ENCODE data around the gene STRADB. TPM values are rescaled to one million over a fixed set of nuclear protein-coding genes. Genes with fewer than 3 reads are reported as not detected.

The STRADB gene
- total and polyA plus RNA-seq, 9 donors = 32.8 to 60.5 (median 39.8) TPM

DNA sequence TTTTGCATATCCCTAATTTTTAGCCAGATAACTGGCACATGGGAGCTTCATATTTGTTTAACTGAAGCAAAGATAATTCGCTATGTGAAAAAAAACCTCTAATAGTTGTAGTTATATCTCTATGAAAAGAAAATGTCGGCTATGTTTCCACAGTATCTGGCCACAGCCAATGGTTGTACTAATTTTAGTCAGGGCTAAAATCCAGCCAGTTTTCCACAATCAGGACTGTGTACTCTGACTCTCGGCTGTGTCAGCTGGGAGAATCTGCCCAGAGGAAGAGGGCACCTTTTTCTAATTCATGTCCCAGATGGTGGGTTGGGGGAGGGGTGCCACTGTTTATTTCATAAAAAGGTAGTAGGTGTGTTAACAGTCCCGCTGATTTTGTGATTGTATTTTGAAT is 38.8 kb downstream of the STRADB start:
- no peaks in the 10 kb centered on the region for H3K9me3 ChIP-seq (replicated peaks; ENCODE audit: control insufficient read depth, low read depth, low read length)
- no peaks in the 10 kb centered on the region for H3K27me3 ChIP-seq (ENCODE audit: control insufficient read depth, insufficient read depth, low read length)
- H3K4me3 ChIP-seq (ENCODE audit: low read length) = no peak overlapping the region
- 62% methylated on average over 3 of the region's 4 CpGs for WGBS (ENCODE audit: insufficient coverage)
- H3K27ac ChIP-seq (ENCODE audit: low read length) = no peak overlapping the region
- H3K36me3 ChIP-seq (ENCODE audit: control insufficient read depth, insufficient read depth, low read length) = no peaks in the 10 kb centered on the region
- DNase-seq = peak; percentile 61
- no peaks in the 10 kb centered on the region for H3K4me1 ChIP-seq (ENCODE audit: control insufficient read depth, insufficient read depth, low read length)

DNA sequence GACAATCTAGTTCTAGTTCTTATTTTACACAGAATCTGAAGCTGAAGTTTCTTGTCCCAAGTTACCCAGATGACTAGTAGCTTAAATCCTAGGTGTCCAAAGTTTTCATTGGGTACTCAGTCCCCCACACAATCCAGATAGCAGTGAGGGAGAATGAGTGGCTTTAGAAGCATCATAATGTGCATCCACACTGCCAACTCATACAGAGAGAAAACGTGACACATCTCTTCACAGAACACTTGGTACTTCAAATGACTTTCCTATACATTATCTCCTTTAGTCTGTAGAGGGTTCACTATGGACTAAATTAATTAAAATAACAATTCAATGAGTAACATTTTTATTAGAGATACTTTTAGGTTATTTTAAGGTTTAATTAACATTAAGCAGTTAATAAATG is 45.2 kb downstream of the STRADB start:
- no peak overlapping the region for H3K27ac ChIP-seq (ENCODE audit: low read length)
- no peaks in the 10 kb centered on the region for H3K36me3 ChIP-seq (ENCODE audit: control insufficient read depth, insufficient read depth, low read length)
- no peaks in the 10 kb centered on the region for H3K9me3 ChIP-seq (replicated peaks; ENCODE audit: control insufficient read depth, low read depth, low read length)
- no peak overlapping the region for H3K4me3 ChIP-seq (ENCODE audit: low read length)
- no peaks in the 10 kb centered on the region for H3K27me3 ChIP-seq (ENCODE audit: control insufficient read depth, insufficient read depth, low read length)
- no peaks in the 10 kb centered on the region for H3K4me1 ChIP-seq (ENCODE audit: control insufficient read depth, insufficient read depth, low read length)
- no CpG with 5 or more reads among the region's 1 CpG for WGBS (ENCODE audit: insufficient coverage)
- no peak for DNase-seq

- no CpG with 5 or more reads among the region's 3 CpGs for WGBS (ENCODE audit: insufficient coverage)
- peaks cover 9% of the 10 kb centered on the region for H3K9me3 ChIP-seq (replicated peaks; ENCODE audit: control insufficient read depth, low read depth, low read length)
- DNase-seq = no peak
- H3K4me1 ChIP-seq (ENCODE audit: control insufficient read depth, insufficient read depth, low read length) = no peaks in the 10 kb centered on the region
- no peak overlapping the region for H3K27ac ChIP-seq (ENCODE audit: low read length)
- H3K4me3 ChIP-seq (ENCODE audit: low read length) = no peak overlapping the region
- H3K27me3 ChIP-seq (ENCODE audit: control insufficient read depth, insufficient read depth, low read length) = no peaks in the 10 kb centered on the region
- no peaks in the 10 kb centered on the region for H3K36me3 ChIP-seq (ENCODE audit: control insufficient read depth, insufficient read depth, low read length)
Measured at GRCh38 chr2:201500534-201500933, 49.0 kb downstream of the STRADB start.

GRCh38 chr2:201502713-201503112 is 51.2 kb downstream of the STRADB start:
- DNase-seq = no peak
- no peak overlapping the region for H3K27ac ChIP-seq (ENCODE audit: low read length)
- no CpG with 5 or more reads among the region's 2 CpGs for WGBS (ENCODE audit: insufficient coverage)
- no peaks in the 10 kb centered on the region for H3K4me1 ChIP-seq (ENCODE audit: control insufficient read depth, insufficient read depth, low read length)
- H3K27me3 ChIP-seq (ENCODE audit: control insufficient read depth, insufficient read depth, low read length) = no peaks in the 10 kb centered on the region
- no peak overlapping the region for H3K4me3 ChIP-seq (ENCODE audit: low read length)
- H3K9me3 ChIP-seq (replicated peaks; ENCODE audit: control insufficient read depth, low read depth, low read length) = peaks cover 9% of the 10 kb centered on the region
- H3K36me3 ChIP-seq (ENCODE audit: control insufficient read depth, insufficient read depth, low read length) = no peaks in the 10 kb centered on the region

DNA sequence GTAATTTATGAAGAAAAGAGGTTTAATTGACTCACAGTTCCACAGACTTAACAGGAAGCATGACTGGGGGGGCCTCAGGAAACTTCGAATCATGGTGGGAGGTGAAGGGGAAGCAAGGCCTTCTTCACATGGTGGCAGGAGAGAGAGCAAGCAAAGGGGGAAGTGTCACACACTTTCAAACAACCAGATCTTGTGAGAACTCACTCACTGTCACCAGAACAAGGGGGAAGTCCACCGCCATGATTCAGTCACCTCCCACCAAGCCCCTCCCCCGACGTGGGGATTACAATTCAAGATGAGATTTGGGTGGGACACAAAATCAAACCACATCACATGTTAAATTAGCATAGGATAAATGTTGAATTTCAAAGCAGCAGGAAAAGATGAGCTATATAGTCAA is 56.2 kb downstream of the STRADB start:
- Histone ChIP-seq H3K36me3 (ENCODE audit: control insufficient read depth, insufficient read depth, low read length) (no peaks in the 10 kb centered on the region), H3K27ac (ENCODE audit: low read length) (no peak overlapping the region), H3K27me3 (ENCODE audit: control insufficient read depth, insufficient read depth, low read length) (no peaks in the 10 kb centered on the region), H3K4me1 (ENCODE audit: control insufficient read depth, insufficient read depth, low read length) (no peaks in the 10 kb centered on the region), H3K9me3 (replicated peaks; ENCODE audit: control insufficient read depth, low read depth, low read length) (peaks cover 7% of the 10 kb centered on the region), H3K4me3 (ENCODE audit: low read length) (no peak overlapping the region)
- no peak for DNase-seq
- no CpG with 5 or more reads among the region's 4 CpGs for WGBS (ENCODE audit: insufficient coverage)

GRCh38 chr2:201513271-201513670 is 61.7 kb downstream of the STRADB start:
- H3K27ac ChIP-seq (ENCODE audit: low read length) = no peak overlapping the region
- WGBS (ENCODE audit: insufficient coverage) = no CpG with 5 or more reads among the region's 1 CpG
- no peaks in the 10 kb centered on the region for H3K9me3 ChIP-seq (replicated peaks; ENCODE audit: control insufficient read depth, low read depth, low read length)

GRCh38 chr2:201515573-201516246 is 64.2 kb downstream of the STRADB start:
- Histone ChIP-seq H3K27me3 (ENCODE audit: control insufficient read depth, insufficient read depth, low read length) (no peaks in the 10 kb centered on the region), H3K4me3 (ENCODE audit: low read length) (no peak overlapping the region), H3K36me3 (ENCODE audit: control insufficient read depth, insufficient read depth, low read length) (no peaks in the 10 kb centered on the region), H3K4me1 (ENCODE audit: control insufficient read depth, insufficient read depth, low read length) (no peaks in the 10 kb centered on the region), H3K27ac (ENCODE audit: low read length) (no peak overlapping the region), H3K9me3 (replicated peaks; ENCODE audit: control insufficient read depth, low read depth, low read length) (no peaks in the 10 kb centered on the region)
- WGBS (ENCODE audit: insufficient coverage) = 100% methylated on average over 2 of the region's 4 CpGs
- DNase-seq = no peak

More at GRCh38 chr2:201513271-201513670, 61.7 kb downstream of the STRADB start:
- Histone ChIP-seq H3K36me3 (ENCODE audit: control insufficient read depth, insufficient read depth, low read length) (no peaks in the 10 kb centered on the region), H3K4me3 (ENCODE audit: low read length) (no peak overlapping the region), H3K27me3 (ENCODE audit: control insufficient read depth, insufficient read depth, low read length) (no peaks in the 10 kb centered on the region), H3K4me1 (ENCODE audit: control insufficient read depth, insufficient read depth, low read length) (no peaks in the 10 kb centered on the region)
- DNase-seq = no peak

DNA sequence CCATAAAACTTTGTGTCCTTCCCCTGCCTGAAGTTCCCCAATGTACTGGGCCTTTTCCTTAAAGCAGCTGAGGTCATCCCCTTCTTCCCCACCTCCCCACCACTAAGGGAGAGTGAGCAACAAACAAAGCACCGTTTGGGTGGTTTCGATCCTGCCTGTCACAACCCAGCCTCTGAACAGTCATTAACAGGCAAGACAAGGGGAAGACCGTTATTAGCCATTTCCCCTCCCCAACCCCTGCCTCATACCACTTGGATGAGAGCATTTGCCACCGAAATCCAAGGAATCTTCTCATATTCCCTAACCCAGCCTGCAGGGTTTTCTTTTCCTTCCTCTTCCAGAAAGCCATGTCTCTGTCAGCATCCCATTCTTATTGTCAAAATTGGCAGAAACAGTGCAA is 65.6 kb downstream of the STRADB start:
- 44% methylated on average over 4 of the region's 4 CpGs for WGBS (ENCODE audit: insufficient coverage)
- no peak overlapping the region for H3K4me3 ChIP-seq (ENCODE audit: low read length)
- H3K27ac ChIP-seq (ENCODE audit: low read length) = no peak overlapping the region
- no peaks in the 10 kb centered on the region for H3K9me3 ChIP-seq (replicated peaks; ENCODE audit: control insufficient read depth, low read depth, low read length)
- no peaks in the 10 kb centered on the region for H3K36me3 ChIP-seq (ENCODE audit: control insufficient read depth, insufficient read depth, low read length)
- H3K4me1 ChIP-seq (ENCODE audit: control insufficient read depth, insufficient read depth, low read length) = no peaks in the 10 kb centered on the region
- DNase-seq = no peak
- no peaks in the 10 kb centered on the region for H3K27me3 ChIP-seq (ENCODE audit: control insufficient read depth, insufficient read depth, low read length)

GRCh38 chr2:201520201-201520600 is 68.7 kb downstream of the STRADB start:
- no peak for DNase-seq
- Histone ChIP-seq H3K4me1 (ENCODE audit: control insufficient read depth, insufficient read depth, low read length) (no peaks in the 10 kb centered on the region), H3K27me3 (ENCODE audit: control insufficient read depth, insufficient read depth, low read length) (no peaks in the 10 kb centered on the region), H3K4me3 (ENCODE audit: low read length) (no peak overlapping the region), H3K27ac (ENCODE audit: low read length) (no peak overlapping the region), H3K9me3 (replicated peaks; ENCODE audit: control insufficient read depth, low read depth, low read length) (peaks cover 11% of the 10 kb centered on the region), H3K36me3 (ENCODE audit: control insufficient read depth, insufficient read depth, low read length) (no peaks in the 10 kb centered on the region)
- no CpG with 5 or more reads among the region's 2 CpGs for WGBS (ENCODE audit: insufficient coverage)

DNA sequence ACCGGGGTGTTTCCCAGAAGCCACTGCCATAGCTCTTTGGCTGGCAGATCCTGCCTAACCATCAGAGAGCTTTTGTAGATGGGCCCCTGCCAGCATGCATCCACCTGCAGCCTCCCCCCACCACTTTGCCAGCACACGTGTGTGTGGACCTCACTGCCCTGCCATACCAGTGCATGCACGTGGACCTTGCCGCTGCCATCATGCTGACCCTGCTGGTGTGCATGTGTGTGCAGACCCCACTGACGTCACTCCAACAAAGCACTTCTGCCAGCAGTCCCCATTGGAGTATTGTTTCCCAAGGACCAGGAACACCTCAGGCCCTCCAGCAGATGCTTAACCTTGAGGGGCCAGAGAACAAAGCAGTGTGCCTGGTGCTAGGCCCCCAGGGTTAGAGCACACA is 71.4 kb downstream of the STRADB start:
- H3K27me3 ChIP-seq (ENCODE audit: control insufficient read depth, insufficient read depth, low read length) = no peaks in the 10 kb centered on the region
- H3K9me3 ChIP-seq (replicated peaks; ENCODE audit: control insufficient read depth, low read depth, low read length) = peaks cover 11% of the 10 kb centered on the region
- H3K36me3 ChIP-seq (ENCODE audit: control insufficient read depth, insufficient read depth, low read length) = no peaks in the 10 kb centered on the region
- no peak overlapping the region for H3K27ac ChIP-seq (ENCODE audit: low read length)
- WGBS (ENCODE audit: insufficient coverage) = 94% methylated on average over 4 of the region's 5 CpGs
- no peaks in the 10 kb centered on the region for H3K4me1 ChIP-seq (ENCODE audit: control insufficient read depth, insufficient read depth, low read length)
- no peak for DNase-seq
- no peak overlapping the region for H3K4me3 ChIP-seq (ENCODE audit: low read length)

DNA sequence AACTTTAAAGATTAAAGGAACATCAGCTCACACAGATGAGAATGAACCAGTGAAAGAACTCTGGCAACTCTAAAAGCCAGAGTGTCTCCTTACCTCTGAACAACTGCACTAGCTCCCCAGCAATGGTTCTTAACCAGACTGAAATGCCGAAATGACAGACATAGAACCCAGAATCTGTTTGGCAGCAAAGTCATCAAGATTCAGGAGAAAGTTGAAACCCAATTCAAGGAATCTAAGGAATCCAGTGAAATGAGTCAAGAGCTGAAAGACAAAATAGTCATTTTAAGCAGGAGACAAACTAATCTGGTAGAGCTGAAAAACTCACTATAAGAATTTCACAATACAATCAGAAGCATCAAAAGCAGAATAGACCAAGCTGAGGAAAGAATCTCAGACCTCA is 72.0 kb downstream of the STRADB start:
- Histone ChIP-seq H3K36me3 (ENCODE audit: control insufficient read depth, insufficient read depth, low read length) (no peaks in the 10 kb centered on the region), H3K9me3 (replicated peaks; ENCODE audit: control insufficient read depth, low read depth, low read length) (peaks cover 14% of the 10 kb centered on the region), H3K4me1 (ENCODE audit: control insufficient read depth, insufficient read depth, low read length) (no peaks in the 10 kb centered on the region), H3K27me3 (ENCODE audit: control insufficient read depth, insufficient read depth, low read length) (no peaks in the 10 kb centered on the region), H3K27ac (ENCODE audit: low read length) (no peak overlapping the region), H3K4me3 (ENCODE audit: low read length) (no peak overlapping the region)
- WGBS (ENCODE audit: insufficient coverage) = 40% methylated on average over 1 of the region's 1 CpG
- DNase-seq = no peak
